IMR-90 (cell line): ENCODE measurements around the gene KDM1A. TPM values are rescaled to one million over a fixed set of nuclear protein-coding genes. Genes with fewer than 3 reads are reported as not detected.
A peak's percentile ranks its signal among the peaks of the same experiment; 100 is the strongest.

Source experiments
- ATAC-seq: fragments of 200-7000 bp; cut with Tn5 transposase; 2 replicates; pipeline ENCODE4 v1.9.1; 2020; ENCODE audit warnings: low read depth, mild to moderate bottlenecking, moderate library complexity
- BruUV-seq: library from RNA; stranded (reverse); fragments of 400-500 nt; replicated peaks from 2 replicates; lab custom pipeline; 2021; lab: Mats Ljungman, UMichigan
- CTCF ChIA-PET: fragments of 300-600 bp; formaldehyde crosslinking; extraction: SDS; loops from one replicate; lab custom pipeline; 2021; ENCODE audit warnings: antibody characterized with exemption; lab: Yijun Ruan, JAX
- POLR2A ChIA-PET: fragments of 300-600 bp; sonication (Branson Sonifier 250); formaldehyde crosslinking; loops from one replicate; lab custom pipeline; 2022; ENCODE audit warnings: antibody characterized with exemption; ENCODE audit not compliant: unreplicated experiment; lab: Charles Lee
- DNase-seq: peaks from one replicate; pipeline ENCODE4 v3.0.0; 2013
- H2AFZ ChIP-seq: replicated peaks from 2 replicates; pipeline ENCODE3; 2013; ENCODE audit warnings: low read length, mild to moderate bottlenecking; ENCODE audit not compliant: poor library complexity
- H2AK5ac ChIP-seq: 2 replicates; pipeline ENCODE4 v1.6.1; 2013; ENCODE audit warnings: low read depth, low read length, inconsistent platforms
- H2AK9ac ChIP-seq: replicated peaks from 2 replicates; pipeline ENCODE3; 2013; ENCODE audit warnings: mild to moderate bottlenecking, low read depth, low read length, moderate library complexity; ENCODE audit not compliant: poor library complexity
- H2BK120ac ChIP-seq: 2 replicates; pipeline ENCODE4 v1.6.1; 2013; ENCODE audit warnings: low read depth, low read length, inconsistent platforms
- H2BK15ac ChIP-seq: 3 replicates; pipeline ENCODE4 v1.6.1; 2013; ENCODE audit warnings: low read depth, low read length, inconsistent platforms
- H2BK20ac ChIP-seq: 2 replicates; pipeline ENCODE4 v1.6.1; 2013; ENCODE audit warnings: low read depth, mild to moderate bottlenecking, inconsistent platforms, low read length, moderate library complexity
- H2BK5ac ChIP-seq: 2 replicates; pipeline ENCODE4 v1.6.1; 2013; ENCODE audit warnings: mild to moderate bottlenecking, low read depth, low read length, inconsistent platforms; ENCODE audit not compliant: poor library complexity, severe bottlenecking
- H3K14ac ChIP-seq: replicated peaks from 2 replicates; pipeline ENCODE4 v1.6.1; 2013; ENCODE audit warnings: low read depth, low read length, inconsistent platforms
- H3K18ac ChIP-seq: 2 replicates; pipeline ENCODE4 v1.6.1; 2013; ENCODE audit warnings: low read depth, low read length, control low read depth
- H3K23ac ChIP-seq: 2 replicates; pipeline ENCODE4 v1.6.1; 2013; ENCODE audit warnings: low read depth, low read length, inconsistent platforms
- H3K27ac ChIP-seq: 2 replicates; pipeline ENCODE4 v1.5.1; 2013; ENCODE audit warnings: mild to moderate bottlenecking, control low read depth, low read length; ENCODE audit not compliant: insufficient read depth
- H3K27me3 ChIP-seq: 2 replicates; pipeline ENCODE4 v1.6.1; 2013; ENCODE audit warnings: low read length; ENCODE audit not compliant: control insufficient read depth, insufficient read depth
- H3K36me3 ChIP-seq: 2 replicates; pipeline ENCODE4 v1.6.1; 2013; ENCODE audit warnings: low read length, mixed read lengths; ENCODE audit not compliant: control insufficient read depth, insufficient read depth
- H3K4ac ChIP-seq: 2 replicates; pipeline ENCODE4 v1.6.1; 2013; ENCODE audit warnings: low read depth, low read length, inconsistent platforms
- H3K4me1 ChIP-seq: 2 replicates; pipeline ENCODE4 v1.6.1; 2013; ENCODE audit warnings: low read length, mixed read lengths; ENCODE audit not compliant: control insufficient read depth, insufficient read depth
- H3K4me2 ChIP-seq: 2 replicates; pipeline ENCODE4 v1.6.1; 2013; ENCODE audit warnings: low read depth, mild to moderate bottlenecking, control low read depth, low read length, moderate library complexity
- H3K4me3 ChIP-seq: 2 replicates; pipeline ENCODE4 v1.5.1; 2013; ENCODE audit warnings: low read depth, mild to moderate bottlenecking, control low read depth, low read length, moderate library complexity; ENCODE audit not compliant: insufficient read depth
- H3K56ac ChIP-seq: 2 replicates; pipeline ENCODE4 v1.6.1; 2013; ENCODE audit warnings: low read length, inconsistent platforms; ENCODE audit not compliant: insufficient read depth; ENCODE audit errors: extremely low read depth
- H3K79me1 ChIP-seq, 2 experiments: 2 replicates each; pipeline ENCODE4 v1.6.1; 2013; ENCODE audit warnings: low read length in 2 of 2, inconsistent platforms in 1 of 2, low read depth in 1 of 2
- H3K9ac ChIP-seq: 2 replicates; pipeline ENCODE4 v1.6.1; 2013; ENCODE audit warnings: low read depth, low read length, control low read depth
- H3K9me1 ChIP-seq: 2 replicates; pipeline ENCODE4 v1.6.1; 2013; ENCODE audit warnings: low read length, inconsistent platforms; ENCODE audit not compliant: insufficient read depth
- H3K9me3 ChIP-seq: 2 replicates; pipeline ENCODE4 v1.6.1; 2013; ENCODE audit warnings: low read length; ENCODE audit not compliant: control insufficient read depth, insufficient read depth
- H4K20me1 ChIP-seq: 2 replicates; pipeline ENCODE4 v1.6.1; 2013; ENCODE audit warnings: low read length, inconsistent platforms; ENCODE audit not compliant: insufficient read depth
- H4K5ac ChIP-seq: 2 replicates; pipeline ENCODE4 v1.6.1; 2013; ENCODE audit warnings: mild to moderate bottlenecking, low read depth, low read length, control low read depth
- H4K8ac ChIP-seq, 2 experiments: 2 replicates each; pipeline ENCODE4 v1.6.1; 2013; ENCODE audit warnings: low read depth in 2 of 2, low read length in 2 of 2, control low read depth in 1 of 2, inconsistent platforms in 1 of 2
- H4K91ac ChIP-seq: 2 replicates; pipeline ENCODE4 v1.6.1; 2013; ENCODE audit warnings: low read depth, low read length, inconsistent platforms; ENCODE audit not compliant: insufficient read depth
- CTCF ChIP-seq: conservative IDR thresholded peaks from 2 replicates; pipeline ENCODE4 v1.5.1; 2012; ENCODE audit warnings: mild to moderate bottlenecking, low read depth, low read length, improper control_type of control experiment
- ELK1 ChIP-seq: fragments of 150-350 bp; IDR thresholded peaks from 2 replicates; pipeline ENCODE4 v1.6.1; 2016; ENCODE audit warnings: low read depth, mild to moderate bottlenecking, low read length, moderate library complexity, borderline replicate concordance
- MAZ ChIP-seq: IDR thresholded peaks from 2 replicates; pipeline ENCODE4 v1.6.1; 2012; ENCODE audit warnings: low read depth, mild to moderate bottlenecking, low read length, improper control_type of control experiment, moderate library complexity, borderline replicate concordance
- MXI1 ChIP-seq: IDR thresholded peaks from 2 replicates; pipeline ENCODE4 v1.6.1; 2012; ENCODE audit warnings: low read depth, mild to moderate bottlenecking, low read length, moderate library complexity, borderline replicate concordance
- NFE2L2 ChIP-seq: fragments of 150-350 bp; IDR thresholded peaks from 2 replicates; pipeline ENCODE4 v1.6.1; 2016; ENCODE audit warnings: low read depth, mild to moderate bottlenecking, low read length
- RAD21 ChIP-seq: IDR thresholded peaks from 2 replicates; pipeline ENCODE4 v1.6.1; 2012; ENCODE audit warnings: low read length, improper control_type of control experiment
- RCOR1 ChIP-seq: IDR thresholded peaks from 2 replicates; pipeline ENCODE4 v1.6.1; 2012; ENCODE audit warnings: mild to moderate bottlenecking, low read length, improper control_type of control experiment; ENCODE audit not compliant: insufficient replicate concordance
- dilution Hi-C: fragments of 300-500 bp; cut with HindIII; formaldehyde crosslinking; loops from one replicate; pipeline ENCODE4 v1.14.3; 2018; ENCODE audit warnings: low sequenced_read_pairs; ENCODE audit not compliant: unreplicated experiment
- in situ Hi-C: fragments of 300-500 bp; cut with MboI; formaldehyde crosslinking; loops from 3 replicates; pipeline ENCODE4 v1.14.3; 2019; ENCODE audit warnings: low sequenced_read_pairs, inconsistent platforms, mixed read lengths
- intact Hi-C: fragments of 100-400 bp; cut with micrococcal nuclease; formaldehyde crosslinking; loops from 2 replicates; pipeline ENCODE4 v1.10.0; 2022
- polyA plus RNA-seq, 3 experiments: library from polyadenylated mRNA; depleted of rRNA; stranded (reverse); fragments of >200 nt; gene quantifications; 2 replicates each; pipeline ENCODE4 v1.2.3, GENCODE V29; 2012; ENCODE audit warnings: low replicate concordance in 1 of 3
- total RNA-seq: library from RNA; depleted of rRNA; stranded (reverse); fragments of >200 nt; gene quantifications from 2 replicates; pipeline ENCODE4 v1.2.3, GENCODE V29; 2012

Gene KDM1A
- total and polyA plus RNA-seq, 2 of the 4 experiments (the other 2 are of a cell fraction), result 58.7 to 104 TPM

GRCh38 chr1:23123528-23123927 lies 104.3 kb downstream of the KDM1A start:
- Histone ChIP-seq H4K5ac (no peak overlapping the region), H4K8ac (no peak overlapping the region), H3K14ac (no peak overlapping the region), H2BK120ac (no peak overlapping the region), H3K9me3 (no peaks in the 10 kb centered on the region), H3K36me3 (no peaks in the 10 kb centered on the region), H3K23ac (0 out of 2 replicates have a peak overlapping the region, but pooled peaks have one; percentile 13), H3K27me3 (no peaks in the 10 kb centered on the region), H3K18ac (no peak overlapping the region), H4K91ac (no peak overlapping the region), H3K9ac (no peak overlapping the region), H2AK5ac (no peak overlapping the region), H4K20me1 (peaks cover 80% of the 10 kb centered on the region), H2BK20ac (no peak overlapping the region), H3K27ac (no peak overlapping the region), H2BK5ac (no peak overlapping the region), H3K4me3 (no peak overlapping the region), H3K4me1 (peaks cover 19% of the 10 kb centered on the region), H3K4ac (no peak overlapping the region), H3K9me1 (peaks cover 25% of the 10 kb centered on the region), H3K56ac (no peak overlapping the region), H2AFZ (no peak overlapping the region), H2AK9ac (no peak overlapping the region), H3K4me2 (no peak overlapping the region), H2BK15ac (no peak overlapping the region), H3K79me1 (peaks cover 13 to 82% of the 10 kb centered on the region in 2 experiments; a peak in 3 of 4 replicates)
- intact Hi-C loops (no loop called here), dilution Hi-C loops (no loop called here), in situ Hi-C loops (no loop called here)
- DNase-seq, result no peak
- CTCF ChIA-PET, result no interaction called here
- no TSS peak for BruUV-seq
- TF ChIP-seq CTCF, result no peak
- TF ChIP-seq RAD21, result no peak
- no peak for TF ChIP-seq MAZ
- TF ChIP-seq NFE2L2, result no peak
- TF ChIP-seq ELK1, result no peak
- TF ChIP-seq MXI1, result no peak
- no peak for TF ChIP-seq RCOR1
- no peak for ATAC-seq
- POLR2A ChIA-PET, result no interaction called here
